Measurements from ENCODE around the gene MYO10.

The MYO10 gene

GRCh38 chr5:16903480-16904300 lies 32.4 kb downstream of the MYO10 start:
- ChIA-PET POLR2A (no interaction called here), CTCF (no interaction called here)
- no peak for DNase-seq (ENCODE audit: extremely low spot score)
- TF ChIP-seq NFRKB (IDR thresholded peaks at IDR 0.05) (no peak), SP1 (IDR thresholded peaks at IDR 0.05) (no peak), L3MBTL2 (conservative IDR thresholded peaks at IDR 0.05) (no peak), FOXA1 (IDR thresholded peaks at IDR 0.05) (no peak), BHLHE40 (IDR thresholded peaks at IDR 0.05; ENCODE audit: borderline replicate concordance) (no peak), TARDBP (IDR thresholded peaks at IDR 0.05) (no peak), LEF1 (IDR thresholded peaks at IDR 0.05; ENCODE audit: borderline replicate concordance) (no peak), CTBP1 (IDR thresholded peaks at IDR 0.05; ENCODE audit: borderline replicate concordance) (no peak), ELF4 (IDR thresholded peaks at IDR 0.05) (no peak), FOXM1 (IDR thresholded peaks at IDR 0.05; ENCODE audit: borderline replicate concordance) (no peak), FOXK2 (IDR thresholded peaks at IDR 0.05) (no peak), ZNF384 (IDR thresholded peaks at IDR 0.05) (no peak), ARNT (IDR thresholded peaks at IDR 0.05) (no peak), PKNOX1 (IDR thresholded peaks at IDR 0.05) (no peak), SUZ12 (IDR thresholded peaks at IDR 0.05) (no peak), HDGF (IDR thresholded peaks at IDR 0.05; ENCODE audit: borderline replicate concordance) (no peak)

DNA sequence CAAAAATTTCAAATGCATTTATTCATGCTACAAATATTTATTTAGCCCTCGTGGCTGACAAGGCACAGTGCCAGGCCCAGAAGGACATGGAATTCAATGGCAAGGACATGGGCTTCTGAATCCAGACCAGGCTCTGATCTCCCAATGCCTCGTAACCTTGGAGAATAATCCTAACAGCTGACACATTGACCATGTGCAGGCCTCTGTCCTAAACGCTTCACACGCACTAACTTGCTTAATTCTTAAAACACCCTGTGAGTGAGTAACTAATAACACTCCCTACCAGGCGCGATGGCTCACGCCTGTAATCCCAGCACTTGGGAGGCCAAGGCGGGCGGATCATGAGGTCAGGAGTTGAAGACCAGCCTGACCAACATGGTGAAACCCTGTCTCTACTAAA lies 33.2 kb downstream of the MYO10 start:
- DNase-seq (ENCODE audit: extremely low spot score): no peak
- CTCF ChIA-PET: interaction anchor here (1.0 kb wide), 1 partner anchor 24 kb away, joined by 3 read pairs; no protein-coding TSS in a partner anchor

GRCh38 chr5:16901021-16901644 lies 35.0 kb downstream of the MYO10 start:
- POLR2A ChIA-PET: no interaction called here
- CTCF ChIA-PET: interaction anchor here (0.5 to 0.6 kb wide), 2 partner anchors 17 to 234 kb away, joined by 4 to 5 read pairs; no protein-coding TSS in a partner anchor
- no peak for TF ChIP-seq SP1 (IDR thresholded peaks at IDR 0.05)
- no peak for TF ChIP-seq BHLHE40 (IDR thresholded peaks at IDR 0.05; ENCODE audit: borderline replicate concordance)
- TF ChIP-seq TARDBP (IDR thresholded peaks at IDR 0.05): no peak
- no peak for TF ChIP-seq HDGF (IDR thresholded peaks at IDR 0.05; ENCODE audit: borderline replicate concordance)
- no peak for TF ChIP-seq SUZ12 (IDR thresholded peaks at IDR 0.05)
- TF ChIP-seq FOXM1 (IDR thresholded peaks at IDR 0.05; ENCODE audit: borderline replicate concordance): no peak
- no peak for TF ChIP-seq ELF4 (IDR thresholded peaks at IDR 0.05)
- no peak for TF ChIP-seq NFRKB (IDR thresholded peaks at IDR 0.05)
- no peak for TF ChIP-seq CTBP1 (IDR thresholded peaks at IDR 0.05; ENCODE audit: borderline replicate concordance)
- TF ChIP-seq FOXK2 (IDR thresholded peaks at IDR 0.05): no peak
- TF ChIP-seq L3MBTL2 (conservative IDR thresholded peaks at IDR 0.05): no peak
- no peak for DNase-seq (ENCODE audit: extremely low spot score)

More for the DNA sequence above, 33.2 kb downstream of the MYO10 start:
- POLR2A ChIA-PET: no interaction called here
- TF ChIP-seq NFRKB (IDR thresholded peaks at IDR 0.05) (no peak), FOXM1 (IDR thresholded peaks at IDR 0.05; ENCODE audit: borderline replicate concordance) (no peak), HDGF (IDR thresholded peaks at IDR 0.05; ENCODE audit: borderline replicate concordance) (no peak), TARDBP (IDR thresholded peaks at IDR 0.05) (no peak), LEF1 (IDR thresholded peaks at IDR 0.05; ENCODE audit: borderline replicate concordance) (no peak), SP1 (IDR thresholded peaks at IDR 0.05) (no peak), BHLHE40 (IDR thresholded peaks at IDR 0.05; ENCODE audit: borderline replicate concordance) (no peak), SUZ12 (IDR thresholded peaks at IDR 0.05) (no peak)

GRCh38 chr5:16899171-16899570 lies 36.9 kb downstream of the MYO10 start:
- TF ChIP-seq BHLHE40 (IDR thresholded peaks at IDR 0.05; ENCODE audit: borderline replicate concordance) (no peak), HDGF (IDR thresholded peaks at IDR 0.05; ENCODE audit: borderline replicate concordance) (no peak)
- CTCF ChIA-PET: interaction anchor here (0.7 kb wide), 1 partner anchor 480 kb away, joined by 4 read pairs; no protein-coding TSS in a partner anchor
- no peak for DNase-seq (ENCODE audit: extremely low spot score)
- POLR2A ChIA-PET: no interaction called here

GRCh38 chr5:16897800-16898199 lies 38.3 kb downstream of the MYO10 start:
- DNase-seq (ENCODE audit: extremely low spot score): no peak
- CTCF ChIA-PET: interaction anchor here (0.7 kb wide), 1 partner anchor 26 kb away, joined by 7 read pairs; no protein-coding TSS in a partner anchor
- POLR2A ChIA-PET: interaction anchor here (1.0 kb wide), 1 partner anchor 15 kb away, joined by 3 read pairs; no protein-coding TSS in a partner anchor
- TF ChIP-seq HDGF (IDR thresholded peaks at IDR 0.05; ENCODE audit: borderline replicate concordance) (no peak), TARDBP (IDR thresholded peaks at IDR 0.05) (no peak)

- no peak for DNase-seq (ENCODE audit: extremely low spot score)
- TF ChIP-seq SUZ12 (IDR thresholded peaks at IDR 0.05): no peak
- peak; percentile 64 for TF ChIP-seq PKNOX1 (IDR thresholded peaks at IDR 0.05)
- TF ChIP-seq SP1 (IDR thresholded peaks at IDR 0.05): no peak
- TF ChIP-seq FOXM1 (IDR thresholded peaks at IDR 0.05; ENCODE audit: borderline replicate concordance): no peak
- TF ChIP-seq HDGF (IDR thresholded peaks at IDR 0.05; ENCODE audit: borderline replicate concordance): no peak
- TF ChIP-seq ELF4 (IDR thresholded peaks at IDR 0.05): no peak
- peak; percentile 73; the same call in 1 of the 2 replicates for TF ChIP-seq ZNF384 (IDR thresholded peaks at IDR 0.05)
- ChIA-PET CTCF (no interaction called here), POLR2A (interaction anchor here (1.0 kb wide), 1 partner anchor 15 kb away, joined by 3 read pairs; no protein-coding TSS in a partner anchor)
Measured at GRCh38 chr5:16897284-16897704, 38.8 kb downstream of the MYO10 start.
